ENCODE measurements around the gene CREBBP. TPM values are rescaled to one million over a fixed set of nuclear protein-coding genes. Genes with fewer than 3 reads are reported as not detected.
"Not testable (repeated sequence)": the region's sequence is repeated elsewhere in the genome, so short reads cannot be mapped to it uniquely, and the experiment has no call there.

CREBBP gene
- 8.3 and 43.7 TPM in 2 replicates for total RNA-seq

DNA sequence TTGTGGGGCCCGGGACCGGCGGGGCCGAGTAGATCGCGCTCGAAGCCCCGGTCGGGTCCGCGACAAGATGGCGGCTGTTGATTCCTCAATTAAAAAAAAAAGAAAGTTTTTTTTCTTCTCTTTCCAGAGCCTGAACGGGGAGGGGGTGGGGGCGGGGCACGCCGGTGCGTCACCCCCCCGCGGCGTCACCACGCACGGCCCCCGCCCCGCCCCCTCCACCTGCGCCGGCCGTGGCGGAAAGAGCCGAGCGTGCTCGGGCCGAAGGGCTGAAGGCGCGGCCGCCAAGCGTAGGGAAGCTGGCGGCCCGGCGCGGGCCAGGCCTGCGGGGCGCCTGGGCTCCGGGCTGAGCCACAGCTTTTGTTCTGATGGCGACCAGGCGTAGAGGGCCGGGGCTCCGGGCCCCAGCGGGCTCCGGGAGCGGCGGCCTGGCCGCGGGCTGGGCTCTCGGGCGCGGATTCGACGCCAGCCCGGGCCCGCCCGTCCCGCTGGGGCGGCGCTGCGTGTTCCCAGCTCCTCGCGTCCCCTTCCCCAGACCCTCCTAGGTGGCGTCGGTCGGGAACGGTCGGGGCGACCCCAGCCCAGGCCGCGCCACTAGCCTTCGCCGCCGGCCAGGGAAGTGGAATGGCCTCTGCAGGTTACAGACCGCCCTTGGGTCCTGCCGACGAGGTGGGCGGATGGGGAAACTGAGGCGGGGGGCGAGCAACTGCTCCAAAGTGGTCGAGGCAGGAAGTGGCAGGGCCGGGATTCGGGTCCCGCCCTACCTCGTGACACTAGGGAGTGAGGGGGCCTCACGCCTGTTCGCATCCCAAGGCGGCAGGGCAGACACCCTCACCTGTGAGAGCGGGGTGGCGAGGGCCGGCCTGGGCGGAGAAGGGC lies at the start of gene CREBBP:
CREBBP (minus strand) TSS at position 91 of the 876 bp plus-strand sequence. CDS start 797 bp downstream, outside the sequence.
- DNase-seq (ENCODE audit: low read depth): peak; percentile 62

DNA sequence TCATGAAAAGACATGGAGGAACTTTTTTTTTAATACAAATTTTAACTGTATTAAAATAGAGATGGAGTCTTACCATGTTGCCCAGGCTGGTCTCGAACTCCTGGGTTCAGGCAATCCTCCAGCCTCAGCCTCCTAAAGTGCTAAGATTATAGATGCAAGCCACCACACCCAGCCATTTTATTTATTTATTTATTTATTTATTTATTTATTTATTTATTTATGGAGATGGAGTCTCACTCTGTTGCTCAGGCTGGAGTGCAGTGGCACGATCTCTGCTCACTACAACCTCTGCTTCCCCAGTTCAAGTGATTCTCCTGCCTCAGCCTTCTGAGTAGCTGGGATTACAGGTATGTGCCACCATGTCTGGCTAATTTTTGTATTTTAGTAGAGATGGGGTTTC lies 46.6 kb upstream of the CREBBP start:
- DNase-seq (ENCODE audit: low read depth): not testable (repeated sequence)

- DNase-seq (ENCODE audit: low read depth): no peak
Observed at GRCh38 chr16:3924763-3925162, 44.2 kb upstream of the CREBBP start.

DNA sequence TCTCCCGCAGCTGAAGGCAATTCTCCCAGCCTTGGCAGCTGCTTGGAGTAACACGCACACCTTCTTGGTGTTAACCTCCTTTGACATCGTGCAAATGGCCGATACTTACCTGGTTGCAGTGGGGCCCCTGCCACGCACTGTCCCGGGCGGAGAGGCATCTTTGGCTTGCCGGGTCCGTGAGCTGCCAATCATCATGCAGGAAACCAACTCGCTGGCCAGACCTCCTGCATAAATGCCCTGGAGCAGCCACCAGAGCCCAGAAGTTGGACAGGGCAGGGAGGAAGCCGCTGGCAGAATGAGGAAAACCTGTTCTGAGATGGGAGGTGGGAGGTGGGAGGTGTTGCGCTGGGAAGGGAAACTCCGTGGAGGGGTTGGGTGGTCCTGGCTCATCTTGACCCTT lies 41.7 kb upstream of the CREBBP start:
- no peak for DNase-seq (ENCODE audit: low read depth)

DNA sequence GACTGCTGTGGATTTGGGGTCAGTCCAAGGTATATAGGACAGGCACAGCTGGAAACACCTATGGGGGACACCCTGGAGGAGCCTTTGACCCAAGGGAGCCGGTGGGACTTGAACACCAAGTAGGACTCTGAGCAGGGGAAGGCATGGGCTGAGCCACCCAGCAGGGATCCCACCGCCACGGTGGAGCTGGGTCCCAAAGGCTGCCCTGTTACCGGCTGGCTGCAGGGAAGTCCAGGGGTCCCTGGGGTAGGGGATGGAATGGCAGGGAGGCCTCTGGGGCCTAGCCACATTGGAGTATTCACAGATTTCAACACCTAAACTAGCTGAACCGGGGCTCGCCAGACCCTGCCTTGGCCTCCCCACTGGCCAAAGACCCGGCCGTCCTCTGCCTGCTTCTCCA lies 39.7 kb upstream of the CREBBP start:
- no peak for DNase-seq (ENCODE audit: low read depth)

DNA sequence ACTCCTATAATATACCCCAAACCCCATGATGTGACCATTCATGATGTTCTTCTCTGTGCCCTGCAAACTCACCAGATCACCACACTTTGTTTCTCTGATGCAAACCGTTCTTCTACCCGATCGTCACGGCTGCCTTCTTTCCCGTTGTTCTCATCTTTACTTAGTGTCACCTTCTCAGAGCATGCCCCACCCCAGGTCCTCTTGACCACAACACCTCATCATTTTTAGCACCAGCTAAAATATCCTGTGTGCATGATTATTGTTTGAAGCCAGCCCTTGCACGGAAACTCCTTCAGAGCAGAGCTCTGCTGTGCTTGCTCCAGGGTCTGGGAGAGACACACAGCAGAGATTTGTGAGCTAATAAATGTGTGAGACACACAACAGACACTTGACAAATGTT lies 38.9 kb upstream of the CREBBP start:
- no peak for DNase-seq (ENCODE audit: low read depth)

DNA sequence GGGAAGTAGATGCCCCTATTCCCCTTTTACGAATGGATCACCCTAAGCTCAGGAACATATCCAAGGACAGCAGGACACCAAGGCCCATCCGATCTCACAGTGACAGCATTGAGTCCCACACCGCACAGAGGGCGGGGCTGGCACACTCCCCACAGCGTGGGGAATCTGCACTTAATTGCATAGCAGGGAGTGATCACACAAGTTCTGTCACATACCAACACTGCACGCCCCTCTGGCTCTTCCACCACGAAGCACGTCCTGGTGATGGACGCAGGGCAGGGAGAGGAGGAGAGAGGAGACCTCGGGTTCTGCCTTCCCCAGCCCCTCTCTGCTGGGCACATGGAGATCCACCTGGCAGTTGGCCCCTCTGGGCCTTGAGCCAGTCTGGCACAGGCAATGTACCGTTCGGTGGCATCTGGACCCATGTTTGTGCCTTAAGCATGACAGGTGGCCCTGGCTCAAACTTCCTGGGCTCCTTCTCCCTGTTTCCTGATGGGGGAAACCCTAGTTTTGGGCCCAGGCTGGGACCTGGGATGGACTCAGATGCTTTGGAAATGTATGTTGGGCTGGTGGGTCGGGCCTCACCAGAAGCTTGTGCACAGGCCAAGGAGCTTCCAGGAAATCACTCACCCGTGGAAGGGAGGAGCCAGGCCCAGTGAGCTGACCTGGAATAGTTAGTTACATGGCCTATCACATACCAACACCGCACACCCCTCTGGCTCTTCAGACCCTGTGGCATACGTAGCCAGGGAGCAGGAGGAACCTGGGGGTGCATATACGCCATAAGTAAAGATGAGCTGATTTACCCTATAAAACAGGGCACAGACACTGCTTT lies 35.1 kb upstream of the CREBBP start:
- DNase-seq (ENCODE audit: low read depth): peak; percentile 31

DNA sequence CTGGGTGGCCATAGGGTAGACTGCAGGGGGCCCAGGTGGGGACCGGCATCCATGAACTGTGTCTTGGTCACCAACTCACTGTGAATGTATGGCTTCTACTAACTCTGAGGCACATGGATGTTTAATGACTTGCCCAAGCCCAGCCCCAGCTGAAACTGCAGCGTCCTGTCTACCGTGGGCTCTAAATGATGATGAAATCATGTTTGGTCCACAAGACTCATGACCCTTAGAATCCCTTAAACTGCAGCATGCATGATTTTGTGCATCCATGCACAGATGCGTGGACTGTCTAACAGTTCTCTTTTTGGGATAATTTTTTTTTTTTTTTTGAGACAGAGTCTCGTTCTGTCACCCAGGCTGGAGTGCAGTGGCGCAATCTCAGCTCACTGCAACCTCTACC lies 32.4 kb upstream of the CREBBP start:
- no peak for DNase-seq (ENCODE audit: low read depth)

DNA sequence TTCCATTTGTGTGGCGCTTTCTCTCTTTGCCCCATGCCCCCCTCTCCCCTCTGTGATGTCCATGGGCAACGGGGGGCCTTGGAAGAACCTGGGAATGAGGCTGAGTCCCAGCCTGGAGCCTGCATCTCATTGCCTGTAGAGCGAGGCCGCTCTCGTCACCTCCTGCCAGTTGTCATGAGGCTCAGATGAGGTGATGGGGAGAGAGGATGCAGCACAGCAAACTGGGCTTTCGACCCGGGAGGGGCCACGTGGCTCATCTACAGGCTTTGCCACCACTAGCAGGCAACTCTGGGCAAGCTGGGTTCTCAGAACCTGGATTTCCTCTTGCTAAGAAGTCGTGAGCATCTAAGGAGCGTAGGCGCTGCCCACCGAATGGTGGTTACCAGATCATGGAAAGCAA lies 31.9 kb upstream of the CREBBP start:
- DNase-seq (ENCODE audit: low read depth): no peak

DNA sequence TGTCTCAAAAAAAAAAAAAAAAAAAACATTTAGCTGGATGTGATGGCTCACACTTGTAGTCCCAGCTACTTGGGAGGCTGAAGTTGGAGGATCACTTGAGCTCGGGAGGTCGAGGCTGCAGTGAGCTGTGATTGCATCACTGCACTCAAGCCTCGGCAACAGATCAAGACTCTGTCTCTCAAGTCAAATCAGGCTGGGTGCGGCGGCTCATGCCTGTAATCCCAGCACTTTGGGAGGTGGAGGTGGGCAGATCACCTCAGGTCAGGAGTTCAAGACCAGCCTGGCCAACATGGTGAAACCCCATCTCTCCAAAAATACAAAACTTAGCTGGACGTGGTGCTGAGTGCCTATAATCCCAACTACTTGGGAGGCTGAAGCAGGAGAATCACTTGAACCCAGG lies 31.2 kb upstream of the CREBBP start:
- not testable (repeated sequence) for DNase-seq (ENCODE audit: low read depth)

GRCh38 chr16:3909791-3910583 lies 29.5 kb upstream of the CREBBP start:
- DNase-seq (ENCODE audit: low read depth): no peak

DNA sequence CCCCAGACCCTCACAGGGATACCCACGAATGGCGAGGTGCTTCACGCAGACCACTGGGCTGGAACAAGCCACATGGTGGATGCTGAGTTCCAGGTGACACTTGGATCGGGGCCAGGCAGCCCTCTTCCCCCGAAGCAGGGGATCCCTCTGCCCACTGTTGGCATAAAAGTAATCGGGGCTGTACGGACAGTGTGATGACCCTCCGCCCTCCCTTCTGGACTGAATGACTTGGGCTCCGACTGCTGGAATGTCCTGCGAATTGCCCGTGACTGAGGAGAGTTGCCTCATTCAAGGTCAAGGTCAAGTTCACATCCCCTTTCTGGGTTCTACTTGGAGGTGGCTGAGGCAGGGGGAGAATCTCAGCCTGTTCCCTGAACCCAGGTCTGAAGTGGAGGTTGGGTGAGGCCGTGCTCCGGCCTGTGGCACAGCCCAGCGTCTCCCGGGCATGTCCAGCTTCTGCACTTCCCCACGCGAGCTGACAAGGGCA lies 28.5 kb upstream of the CREBBP start:
- no peak for DNase-seq (ENCODE audit: low read depth)

DNA sequence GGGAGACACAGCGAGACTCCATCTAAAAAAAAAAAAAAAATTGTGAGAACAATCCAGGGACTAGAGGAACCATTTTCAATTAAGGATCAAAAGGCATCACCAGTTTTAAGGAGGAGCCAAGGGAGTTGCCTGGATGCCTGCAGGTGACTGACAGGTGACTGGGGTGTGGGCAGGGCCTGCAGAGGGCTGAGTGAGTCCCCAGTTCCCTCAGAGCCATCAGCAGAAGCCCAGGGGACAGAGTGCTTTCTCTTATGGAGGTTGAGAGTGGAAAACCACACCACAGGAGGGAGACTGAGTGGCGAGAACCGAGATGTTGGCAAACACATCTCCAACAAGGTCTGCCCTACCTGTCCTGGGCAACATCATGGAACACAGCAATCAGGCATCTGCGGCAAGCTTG lies 27.1 kb upstream of the CREBBP start:
- no peak for DNase-seq (ENCODE audit: low read depth)

GRCh38 chr16:3906363-3906762 lies 25.9 kb upstream of the CREBBP start:
- no peak for DNase-seq (ENCODE audit: low read depth)

DNA sequence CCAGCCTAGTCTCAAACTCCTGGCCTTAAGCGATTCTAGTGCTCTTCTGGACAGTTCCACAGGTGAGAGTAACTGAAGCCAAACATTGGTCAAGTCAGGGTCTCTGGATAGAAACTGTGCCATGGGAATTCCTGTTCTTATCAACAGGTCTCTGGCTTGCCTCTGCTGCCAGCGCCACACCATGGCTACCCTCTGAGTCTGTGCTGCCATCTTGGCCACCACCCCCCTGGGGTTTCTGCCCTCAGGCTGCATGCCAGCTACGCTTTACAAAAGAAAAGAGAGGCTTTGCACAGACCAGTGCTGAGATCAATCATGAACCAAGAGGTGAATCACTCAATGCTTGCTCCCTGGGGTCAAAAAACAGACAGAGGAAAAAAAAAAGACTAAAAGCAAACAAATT lies 24.4 kb upstream of the CREBBP start:
- DNase-seq (ENCODE audit: low read depth): peak; percentile 14

DNA sequence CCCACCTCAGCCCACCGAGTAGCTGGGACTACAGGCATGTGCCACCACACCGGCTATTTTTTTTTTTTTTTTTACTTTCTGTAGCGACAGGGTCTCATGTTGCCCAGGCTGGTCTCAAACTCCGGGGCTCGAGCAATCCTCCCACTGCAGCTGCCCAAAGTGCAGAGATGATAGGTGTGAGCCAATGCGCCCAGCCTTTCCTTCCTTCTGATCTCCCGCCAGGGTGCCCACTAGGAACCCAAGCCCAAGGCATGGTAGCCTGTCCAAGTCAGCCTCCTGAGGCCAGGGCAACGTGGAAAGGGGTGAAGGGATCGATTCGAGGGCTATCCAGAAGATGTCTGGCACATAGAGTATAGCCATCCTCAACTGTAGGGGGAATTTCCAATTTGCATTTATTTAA lies 9.6 kb upstream of the CREBBP start:
- DNase-seq (ENCODE audit: low read depth): no peak

DNA sequence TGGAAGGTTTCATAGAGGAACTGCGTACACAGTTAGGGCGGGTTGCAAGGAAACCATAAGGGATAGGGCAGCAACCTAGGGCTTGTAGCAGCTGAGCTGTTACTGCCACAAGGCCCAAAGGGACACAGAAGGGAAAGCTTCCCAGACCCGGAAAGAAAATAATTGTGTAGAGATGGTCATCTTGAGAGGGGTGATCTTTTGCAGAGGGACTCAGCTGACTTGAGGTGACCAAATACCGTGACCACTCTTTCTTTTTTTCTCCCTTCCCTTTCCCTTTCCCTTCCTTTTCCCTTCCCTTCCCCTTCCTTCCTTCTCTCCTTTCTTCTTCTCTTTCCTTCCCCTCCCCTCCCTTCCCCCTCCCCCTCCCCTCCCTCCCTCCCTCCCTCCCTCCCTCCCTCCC lies 8.5 kb upstream of the CREBBP start:
- DNase-seq (ENCODE audit: low read depth): no peak

- not testable (repeated sequence) for DNase-seq (ENCODE audit: low read depth)
Observed at GRCh38 chr16:3885999-3886398, 5.5 kb upstream of the CREBBP start.

DNA sequence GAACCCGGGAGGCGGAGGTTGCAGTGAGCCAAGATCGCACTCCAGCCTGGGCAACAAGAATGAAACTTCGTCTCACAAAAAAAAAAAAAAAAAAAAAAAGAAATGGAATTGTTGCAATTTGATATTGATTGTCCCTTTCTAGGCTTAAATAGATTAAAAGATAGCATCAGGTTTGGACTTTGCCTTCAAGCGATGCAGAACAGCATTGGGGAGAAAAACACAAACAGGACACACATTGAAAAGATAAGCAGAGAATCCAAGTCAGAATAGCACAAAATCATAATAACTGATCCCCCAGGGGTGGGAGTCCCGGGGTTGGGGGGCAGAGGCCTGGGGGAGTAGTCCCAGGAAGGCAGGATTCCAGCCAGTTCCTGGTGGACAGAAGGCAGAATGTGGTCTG lies 3.9 kb upstream of the CREBBP start:
- no peak for DNase-seq (ENCODE audit: low read depth)

GRCh38 chr16:3882531-3882930 lies 2.0 kb upstream of the CREBBP start:
- DNase-seq (ENCODE audit: low read depth): no peak

GRCh38 chr16:3881499-3881990 lies 1.0 kb upstream of the CREBBP start:
- no peak for DNase-seq (ENCODE audit: low read depth)
